ENCODE results near the gene RIN3. TPM values are rescaled to one million over a fixed set of nuclear protein-coding genes. Genes with fewer than 3 reads are reported as not detected.
A peak's percentile ranks its signal among the peaks of the same experiment; 100 is the strongest.

Gene RIN3
- total RNA-seq, 1 donor from 2014 or later: 18.8 TPM

DNA sequence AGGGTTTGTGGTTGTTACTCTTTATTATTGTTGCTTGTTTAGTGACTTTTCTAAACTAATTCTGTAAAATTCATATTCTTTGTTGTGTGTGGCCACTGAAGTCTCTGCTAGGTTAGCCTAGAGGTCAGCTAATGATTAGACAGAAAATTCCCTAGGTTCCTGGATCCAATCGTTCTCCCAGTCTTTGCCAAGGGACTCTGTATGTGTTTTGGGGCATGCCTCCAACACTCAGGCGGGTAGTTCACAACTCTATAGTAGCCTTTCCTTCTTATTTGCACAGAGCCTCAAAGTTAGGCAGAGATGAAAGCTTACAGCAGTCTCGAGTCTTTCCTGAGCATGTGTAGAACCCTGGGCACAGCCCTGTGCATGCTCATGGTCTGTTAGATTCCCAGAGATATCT is 32.7 kb upstream of the RIN3 start:
- H3K4me3 Mint-ChIP-seq (ENCODE audit: unreplicated experiment): no peak overlapping the region
- H3K27me3 Mint-ChIP-seq (ENCODE audit: low read depth): no peaks in the 10 kb centered on the region
- TF ChIP-seq, protein P1, sequence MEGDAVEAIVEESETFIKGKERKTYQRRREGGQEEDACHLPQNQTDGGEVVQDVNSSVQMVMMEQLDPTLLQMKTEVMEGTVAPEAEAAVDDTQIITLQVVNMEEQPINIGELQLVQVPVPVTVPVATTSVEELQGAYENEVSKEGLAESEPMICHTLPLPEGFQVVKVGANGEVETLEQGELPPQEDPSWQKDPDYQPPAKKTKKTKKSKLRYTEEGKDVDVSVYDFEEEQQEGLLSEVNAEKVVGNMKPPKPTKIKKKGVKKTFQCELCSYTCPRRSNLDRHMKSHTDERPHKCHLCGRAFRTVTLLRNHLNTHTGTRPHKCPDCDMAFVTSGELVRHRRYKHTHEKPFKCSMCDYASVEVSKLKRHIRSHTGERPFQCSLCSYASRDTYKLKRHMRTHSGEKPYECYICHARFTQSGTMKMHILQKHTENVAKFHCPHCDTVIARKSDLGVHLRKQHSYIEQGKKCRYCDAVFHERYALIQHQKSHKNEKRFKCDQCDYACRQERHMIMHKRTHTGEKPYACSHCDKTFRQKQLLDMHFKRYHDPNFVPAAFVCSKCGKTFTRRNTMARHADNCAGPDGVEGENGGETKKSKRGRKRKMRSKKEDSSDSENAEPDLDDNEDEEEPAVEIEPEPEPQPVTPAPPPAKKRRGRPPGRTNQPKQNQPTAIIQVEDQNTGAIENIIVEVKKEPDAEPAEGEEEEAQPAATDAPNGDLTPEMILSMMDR (IDR thresholded peaks at IDR 0.05): no peak
- H3K36me3 Mint-ChIP-seq (ENCODE audit: low read depth): no peaks in the 10 kb centered on the region
- no peak for DNase-seq (ENCODE audit: low spot score)
- peaks cover 16% of the 10 kb centered on the region for H3K4me1 Mint-ChIP-seq (ENCODE audit: low read depth)
- H3K27ac Mint-ChIP-seq (ENCODE audit: unreplicated experiment): no peak overlapping the region
- H3K9me3 Mint-ChIP-seq (ENCODE audit: low read depth): peaks cover 7% of the 10 kb centered on the region

DNA sequence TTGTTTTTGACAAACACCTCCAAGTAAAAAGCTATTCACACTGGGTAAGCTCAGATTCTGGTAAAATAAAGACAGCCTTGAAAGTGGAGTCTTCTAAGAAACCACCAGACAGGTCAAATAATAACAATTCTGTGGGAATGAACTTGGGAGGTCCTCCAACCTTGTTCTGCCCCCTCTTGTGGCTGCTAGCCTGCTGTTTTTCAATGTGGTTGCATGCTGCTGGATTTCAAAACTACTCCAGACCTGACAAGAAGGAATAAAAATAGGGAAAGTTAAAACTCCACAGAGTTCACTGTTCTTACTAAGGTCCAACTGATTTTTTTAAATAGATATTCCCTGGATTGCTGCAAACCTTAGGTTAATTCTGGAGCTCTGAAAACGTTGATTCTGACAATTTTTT is 32.2 kb upstream of the RIN3 start:
- Mint-ChIP-seq H3K36me3 (ENCODE audit: low read depth) (no peaks in the 10 kb centered on the region), H3K4me1 (ENCODE audit: low read depth) (peaks cover 17% of the 10 kb centered on the region), H3K9me3 (ENCODE audit: low read depth) (peaks cover 7% of the 10 kb centered on the region), H3K27ac (ENCODE audit: unreplicated experiment) (no peak overlapping the region), H3K4me3 (ENCODE audit: unreplicated experiment) (no peak overlapping the region), H3K27me3 (ENCODE audit: low read depth) (no peaks in the 10 kb centered on the region)
- DNase-seq (ENCODE audit: low spot score): no peak
- TF ChIP-seq, protein P1 (IDR thresholded peaks at IDR 0.05): peak; percentile 67

GRCh38 chr14:92481811-92482555 is 31.6 kb upstream of the RIN3 start:
- Mint-ChIP-seq H3K4me1 (ENCODE audit: low read depth) (peaks cover 23% of the 10 kb centered on the region), H3K9me3 (ENCODE audit: low read depth) (peaks cover 7% of the 10 kb centered on the region), H3K27ac (ENCODE audit: unreplicated experiment) (no peak overlapping the region), H3K36me3 (ENCODE audit: low read depth) (no peaks in the 10 kb centered on the region), H3K4me3 (ENCODE audit: unreplicated experiment) (no peak overlapping the region), H3K27me3 (ENCODE audit: low read depth) (no peaks in the 10 kb centered on the region)
- TF ChIP-seq, protein P1 (IDR thresholded peaks at IDR 0.05): no peak
- DNase-seq (ENCODE audit: low spot score): no peak

DNA sequence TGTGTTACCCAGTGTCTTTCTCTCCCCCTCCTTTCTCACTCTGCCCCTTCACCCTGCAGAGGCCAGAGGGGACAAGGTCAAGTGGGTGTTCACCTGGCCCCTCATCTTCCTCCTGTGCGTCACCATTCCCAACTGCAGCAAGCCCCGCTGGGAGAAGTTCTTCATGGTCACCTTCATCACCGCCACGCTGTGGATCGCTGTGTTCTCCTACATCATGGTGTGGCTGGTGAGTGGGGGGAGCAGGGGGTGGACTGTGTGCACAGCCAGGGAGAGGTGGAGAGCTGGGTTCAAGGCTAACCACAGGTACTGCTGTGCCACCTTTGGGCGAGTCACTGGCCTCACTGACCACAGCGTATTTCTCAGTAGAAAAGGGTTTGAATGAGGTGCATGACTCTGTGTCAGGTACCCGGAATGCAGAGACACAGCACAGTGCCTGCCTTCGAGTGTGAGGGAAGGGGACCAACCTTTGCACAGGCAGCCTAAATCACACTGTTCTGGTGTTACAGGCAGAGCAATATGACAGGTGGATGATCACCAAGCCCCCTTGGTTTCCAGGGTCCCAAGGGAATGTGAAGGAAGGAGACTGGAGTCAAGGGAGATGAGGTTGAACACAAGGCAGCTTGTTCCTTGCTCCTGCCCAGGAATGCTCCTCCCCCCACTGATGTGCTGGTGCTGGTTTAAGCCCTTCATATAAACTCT is 30.8 kb upstream of the RIN3 start:
- no peak for DNase-seq (ENCODE audit: low spot score)
- Mint-ChIP-seq H3K27ac (ENCODE audit: unreplicated experiment) (no peak overlapping the region), H3K27me3 (ENCODE audit: low read depth) (no peaks in the 10 kb centered on the region), H3K4me1 (ENCODE audit: low read depth) (peaks cover 30% of the 10 kb centered on the region), H3K9me3 (ENCODE audit: low read depth) (peaks cover 7% of the 10 kb centered on the region), H3K36me3 (ENCODE audit: low read depth) (no peaks in the 10 kb centered on the region), H3K4me3 (ENCODE audit: unreplicated experiment) (no peak overlapping the region)
- TF ChIP-seq, protein P1 (IDR thresholded peaks at IDR 0.05): no peak

GRCh38 chr14:92484132-92484823 is 29.3 kb upstream of the RIN3 start:
- DNase-seq (ENCODE audit: low spot score): no peak
- no peak overlapping the region for H3K27ac Mint-ChIP-seq (ENCODE audit: unreplicated experiment)
- no peaks in the 10 kb centered on the region for H3K36me3 Mint-ChIP-seq (ENCODE audit: low read depth)
- no peak overlapping the region for H3K4me3 Mint-ChIP-seq (ENCODE audit: unreplicated experiment)
- peaks cover 30% of the 10 kb centered on the region for H3K4me1 Mint-ChIP-seq (ENCODE audit: low read depth)
- no peaks in the 10 kb centered on the region for H3K27me3 Mint-ChIP-seq (ENCODE audit: low read depth)
- peaks cover under 1% of the 10 kb centered on the region for H3K9me3 Mint-ChIP-seq (ENCODE audit: low read depth)
- TF ChIP-seq, protein P1 (IDR thresholded peaks at IDR 0.05): no peak
